K562 (cell line): ENCODE results near the gene ST6GALNAC6. TPM values are rescaled to one million over a fixed set of nuclear protein-coding genes. Genes with fewer than 3 reads are reported as not detected.

Experiments used
- ATAC-seq: fragments of 200-7000 bp; cut with Tn5 transposase; 3 replicates; pipeline ENCODE4 v1.9.1; 2020; ENCODE audit warnings: moderate library complexity
- BruUV-seq: library from RNA; stranded (reverse); fragments of 400-500 nt; replicated peaks from 2 replicates; lab custom pipeline; 2021; lab: Mats Ljungman, UMichigan
- CTCF ChIA-PET: fragments of 300-600 bp; formaldehyde crosslinking; extraction: SDS; loops from one replicate; lab custom pipeline; 2021; ENCODE audit warnings: low intra/inter-chr PET ratio; lab: Yijun Ruan, JAX
- POLR2A ChIA-PET: fragments of 300-600, 350-650 bp; sonication (Branson Sonifier 250); formaldehyde crosslinking; extraction: SDS; loops from one replicate; lab custom pipeline; 2021; ENCODE audit warnings: antibody characterized with exemption, inconsistent platforms; lab: Yijun Ruan, JAX
- DNase-seq, 4 experiments: peaks; one replicate each; pipeline versions ENCODE4 v3.0.0 to v3.0.0-alpha.2; 2011 to 2018; ENCODE audit warnings: low spot score in 3 of 4, mixed read lengths in 3 of 4; ENCODE audit errors: extremely low read depth in 1 of 4
- FAIRE-seq: peaks from 2 replicates; lab custom pipeline; 2011; peaks lifted over from hg19 to GRCh38; lab: Jason Lieb, UNC
- H2AFZ ChIP-seq: 2 replicates; pipeline ENCODE4 v1.6.0; 2011; ENCODE audit warnings: low read depth, low read length, control low read depth, inconsistent platforms
- H3K27ac ChIP-seq: fragments of 200-600 bp; 3 replicates; pipeline ENCODE4 v1.8.0; 2011; ENCODE audit warnings: low read depth, mild to moderate bottlenecking, control low read depth, inconsistent platforms, low read length, moderate library complexity, mixed read lengths; ENCODE audit errors: extremely low read depth
- H3K27me3 ChIP-seq, 2 experiments: fragments of 300-600 bp in 1 of 2; 2 replicates in 1 of 2; 3 replicates in 1 of 2; pipeline versions ENCODE4 v1.6.0 to v1.8.0; 2011; ENCODE audit warnings: inconsistent platforms in 2 of 2, low read length in 2 of 2, mild to moderate bottlenecking in 1 of 2, mixed read lengths in 1 of 2, moderate library complexity in 1 of 2; ENCODE audit not compliant: control insufficient read depth in 2 of 2, insufficient read depth in 2 of 2
- H3K36me3 ChIP-seq: fragments of 300-600 bp; 3 replicates; pipeline ENCODE4 v1.8.0; 2011; ENCODE audit warnings: mild to moderate bottlenecking, low read length, inconsistent platforms; ENCODE audit not compliant: control insufficient read depth, insufficient read depth
- H3K4me1 ChIP-seq, 2 experiments: fragments of 200-600 bp in 1 of 2; replicated peaks in 1 of 2; 2 replicates in 1 of 2; 3 replicates in 1 of 2; pipeline versions ENCODE4 v1.5.1 to v1.8.0; 2011; ENCODE audit warnings: inconsistent platforms in 2 of 2, low read length in 2 of 2, mild to moderate bottlenecking in 1 of 2, mixed read lengths in 1 of 2, moderate library complexity in 1 of 2; ENCODE audit not compliant: control insufficient read depth in 2 of 2, insufficient read depth in 2 of 2
- H3K4me2 ChIP-seq: 2 replicates; pipeline ENCODE4 v1.6.1; 2011; ENCODE audit warnings: low read length, control low read depth, inconsistent platforms, mixed read lengths; ENCODE audit not compliant: insufficient read depth
- H3K4me3 ChIP-seq: fragments of 200-600 bp; sonication (generic), shearing (Covaris generic); 2 replicates; pipeline ENCODE4 v1.5.1; 2016; ENCODE audit warnings: control low read depth, inconsistent platforms
- H3K79me2 ChIP-seq: fragments of 200-600 bp; 3 replicates; pipeline ENCODE4 v1.8.0; 2011; ENCODE audit warnings: low read length, inconsistent platforms; ENCODE audit not compliant: control insufficient read depth, insufficient read depth
- H3K9ac ChIP-seq, 2 experiments: 2 replicates each; pipeline versions ENCODE4 v1.6.0 to v1.6.1; 2011; ENCODE audit warnings: low read depth in 2 of 2, low read length in 2 of 2, control low read depth in 1 of 2, inconsistent platforms in 1 of 2, mild to moderate bottlenecking in 1 of 2, mixed read lengths in 1 of 2; ENCODE audit not compliant: insufficient read depth in 1 of 2
- H3K9me1 ChIP-seq: one replicate; pipeline ENCODE4 v1.6.0; 2011; ENCODE audit warnings: inconsistent platforms, mild to moderate bottlenecking, low read length, moderate library complexity; ENCODE audit not compliant: control insufficient read depth, insufficient read depth
- H3K9me3 ChIP-seq: replicated peaks from 2 replicates; pipeline ENCODE4 v1.5.1; 2011; ENCODE audit warnings: low read depth, low read length, inconsistent platforms; ENCODE audit not compliant: control insufficient read depth, insufficient read depth
- H4K20me1 ChIP-seq: replicated peaks from 2 replicates; pipeline ENCODE4 v1.6.1; 2011; ENCODE audit warnings: low read length, inconsistent platforms, mixed read lengths; ENCODE audit not compliant: control insufficient read depth, insufficient read depth
- FOXJ2 ChIP-seq: fragments of 200-800 bp; sonication (Bioruptor generic); IDR thresholded peaks from 2 replicates; pipeline ENCODE4 v1.6.1; 2016; ENCODE audit warnings: missing genetic modification characterization, missing compliant biosample characterization
- GTF2F1 ChIP-seq: IDR thresholded peaks from 2 replicates; pipeline ENCODE4 v1.6.1; 2011; ENCODE audit warnings: low read depth, low read length, improper control_type of control experiment
- HMGN3 ChIP-seq: IDR thresholded peaks from 2 replicates; pipeline ENCODE4 v1.6.1; 2011; ENCODE audit warnings: borderline replicate concordance, low read depth, mild to moderate bottlenecking, mixed read lengths, low read length; ENCODE audit not compliant: insufficient read length; ENCODE audit errors: extremely low read depth
- HNRNPK ChIP-seq: fragments of 200-400 bp; formaldehyde crosslinking; IDR thresholded peaks from one replicate; pipeline ENCODE4 v1.6.1; 2018; ENCODE audit warnings: mild to moderate bottlenecking, low read depth, low read length; ENCODE audit not compliant: poor library complexity, severe bottlenecking
- KAT2B ChIP-seq: IDR thresholded peaks from one replicate; pipeline ENCODE4 v1.6.1; 2012; ENCODE audit warnings: low read depth, mild to moderate bottlenecking, control low read depth, inconsistent platforms, low read length, moderate library complexity
- NR2F6 ChIP-seq: fragments of 450-650 bp; formaldehyde crosslinking; IDR thresholded peaks from 2 replicates; pipeline ENCODE4 v1.4.0; 2020; ENCODE audit warnings: mild to moderate bottlenecking
- TAF7 ChIP-seq: fragments of 450-650 bp; IDR thresholded peaks from 2 replicates; pipeline ENCODE4 v1.6.1; 2016; ENCODE audit warnings: missing genetic modification characterization, missing compliant biosample characterization
- WGBS: fragments of 100-300 bp; shearing (Covaris generic); methylation state at CpG from one replicate; pipeline ENCODE4 v1.1.6; 2016; ENCODE audit warnings: low coverage, mixed read lengths; ENCODE audit not compliant: insufficient coverage; ENCODE audit errors: missing lambda C conversion rate; 5-methylcytosine and 5-hydroxymethylcytosine counted together
- in situ Hi-C: fragments of 300-500 bp; cut with MboI; formaldehyde crosslinking; loops from 4 replicates; pipeline ENCODE4 v1.15.0; 2018; ENCODE audit warnings: inconsistent platforms, mixed read lengths
- intact Hi-C: fragments of 100-400 bp; cut with micrococcal nuclease; formaldehyde crosslinking; loops from 2 replicates; pipeline ENCODE4 v1.14.2; 2022
- polyA plus RNA-seq, 8 experiments: library from polyadenylated mRNA; depleted of rRNA in 4 of 8; stranded (reverse) in 5 of 8; unstranded in 3 of 8; fragments of >200 nt; fragmentation: Nextera tagmentation in 2 of 8; fragmentation: Illumina TruSeq in 1 of 8; extraction: Ambion mirVana in 2 of 8; extraction: Trizol in 1 of 8; gene quantifications; 2 replicates each; pipeline versions ENCODE4 v1.2.1 to v1.2.3, GENCODE V29; 2011 to 2014; ENCODE audit warnings: inconsistent platforms in 1 of 8, missing spikeins in 1 of 8
- total RNA-seq, 7 experiments: library from RNA; depleted of rRNA in 6 of 7; stranded (reverse); fragments of >200 nt in 6 of 7; fragmentation: Illumina TruSeq in 2 of 7; extraction: Trizol in 2 of 7; gene quantifications; 2 replicates each; pipeline versions ENCODE4 v1.2.1 to v1.2.3, GENCODE V29; 2011 to 2021; ENCODE audit warnings: low replicate concordance in 1 of 7
- TF ChIP-seq, protein P1 (sequence below): fragments of 450-650 bp; IDR thresholded peaks from 2 replicates; pipeline ENCODE4 v1.6.1; 2017; ENCODE audit warnings: antibody characterized with exemption
- TF ChIP-seq, protein P2 (sequence below): fragments of 250-450 bp; sonication (Bioruptor Pico); IDR thresholded peaks from 2 replicates; pipeline ENCODE4 v1.5.0; 2021
- TF ChIP-seq, protein P3 (sequence below): fragments of 450-650 bp; formaldehyde crosslinking; IDR thresholded peaks from 2 replicates; pipeline ENCODE4 v1.4.0; 2020; ENCODE audit warnings: mild to moderate bottlenecking, moderate library complexity

Gene ST6GALNAC6
- total and polyA plus RNA-seq, 9 of the 15 experiments (the other 6 are each of a cell fraction or from before 2014, with no cell fraction given): 0.13 to 23.0 (median 14.5) TPM

DNA sequence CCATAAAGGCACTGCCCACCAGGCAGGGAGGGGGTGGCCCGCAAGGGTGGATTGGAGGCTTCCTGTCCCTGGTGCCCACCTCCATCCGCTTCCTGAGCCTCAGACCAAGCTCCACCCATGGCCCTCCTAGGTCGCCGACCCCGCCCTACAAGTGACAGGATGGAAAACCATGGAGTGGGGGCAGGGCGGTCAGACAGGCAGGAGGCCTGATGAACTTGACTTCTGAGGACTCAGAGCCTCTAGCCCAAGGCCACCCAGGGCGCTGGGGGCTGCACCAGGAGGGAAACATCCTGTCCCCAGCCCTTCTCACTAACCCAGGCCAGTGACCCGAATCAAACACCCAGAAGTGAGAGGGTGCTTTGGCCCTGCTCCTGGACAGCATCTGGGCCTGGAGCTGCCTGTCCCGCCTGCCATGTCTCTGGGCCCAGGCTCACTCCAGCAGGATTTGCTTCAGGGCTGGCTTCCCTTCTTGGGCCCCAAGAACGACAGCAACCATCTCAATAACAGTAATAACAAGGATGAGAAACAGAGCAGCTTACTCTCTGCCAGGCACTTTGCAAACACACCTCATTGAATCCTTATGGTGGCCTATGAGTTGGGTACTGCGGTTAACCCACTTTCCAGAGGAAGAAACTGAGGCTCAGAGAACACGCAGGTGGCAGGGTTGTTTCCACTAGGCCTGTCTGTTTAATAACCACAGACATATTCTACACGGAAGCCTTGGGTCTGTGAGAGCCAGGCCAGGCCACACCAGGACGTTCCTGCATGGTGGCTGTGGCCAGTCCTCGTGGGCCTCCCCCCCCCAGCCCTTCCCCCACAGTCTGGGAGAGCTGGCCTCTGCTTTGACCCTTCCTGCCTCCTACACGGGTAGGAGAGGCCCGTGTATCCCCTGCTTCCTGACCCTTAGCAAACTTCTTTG is 4.4 kb upstream of the ST6GALNAC6 start:
- ChIA-PET POLR2A (interaction anchor here (0.7 to 1.1 kb wide), 6 partner anchors 8 to 216 kb away, joined by 3 to 5 read pairs (median 3); partner anchors contain the start of gene ST6GALNAC4), CTCF (interaction anchor here (0.7 kb wide), 1 partner anchor 131 kb away, joined by 4 read pairs; no protein-coding TSS in a partner anchor)
- DNase-seq (peak; percentile 78 to 97 (median 82)), ATAC-seq (peak; percentile 84), FAIRE-seq (peak; percentile 96)
- Histone ChIP-seq H3K27ac (peak overlapping the region; percentile 77), H2AFZ (peak overlapping the region; percentile 70), H3K9me1 (no peaks in the 10 kb centered on the region), H3K36me3 (peaks cover 13% of the 10 kb centered on the region; the same call in 2 of the 3 replicates), H3K4me2 (peak overlapping the region; percentile 48), H3K4me1 (peaks cover 30 to 53% of the 10 kb centered on the region in 2 experiments), H3K27me3 (no peaks in the 10 kb centered on the region), H4K20me1 (no peaks in the 10 kb centered on the region), H3K79me2 (peaks cover 4% of the 10 kb centered on the region), H3K9me3 (no peaks in the 10 kb centered on the region), H3K4me3 (no peak overlapping the region), H3K9ac (peak overlapping the region; percentile 52 to 72)
- 23% methylated on average over 16 of the region's 17 CpGs for WGBS
- no TSS peak for BruUV-seq
- intact Hi-C loops: no loop called here
- in situ Hi-C loops: loop anchor here (25.0 kb wide), 1 partner anchor 967 kb away; no protein-coding TSS in a partner anchor
- TF ChIP-seq FOXJ2 (tag) (no peak), HMGN3 (peak; percentile 39), KAT2B (no peak), GTF2F1 (no peak), TAF7 (tag) (0 out of 2 replicates have a peak, but pooled peaks have one; percentile 18), NR2F6 (CRISPR knock-in tag) (no peak), HNRNPK (no peak)
- TF ChIP-seq, protein P1, sequence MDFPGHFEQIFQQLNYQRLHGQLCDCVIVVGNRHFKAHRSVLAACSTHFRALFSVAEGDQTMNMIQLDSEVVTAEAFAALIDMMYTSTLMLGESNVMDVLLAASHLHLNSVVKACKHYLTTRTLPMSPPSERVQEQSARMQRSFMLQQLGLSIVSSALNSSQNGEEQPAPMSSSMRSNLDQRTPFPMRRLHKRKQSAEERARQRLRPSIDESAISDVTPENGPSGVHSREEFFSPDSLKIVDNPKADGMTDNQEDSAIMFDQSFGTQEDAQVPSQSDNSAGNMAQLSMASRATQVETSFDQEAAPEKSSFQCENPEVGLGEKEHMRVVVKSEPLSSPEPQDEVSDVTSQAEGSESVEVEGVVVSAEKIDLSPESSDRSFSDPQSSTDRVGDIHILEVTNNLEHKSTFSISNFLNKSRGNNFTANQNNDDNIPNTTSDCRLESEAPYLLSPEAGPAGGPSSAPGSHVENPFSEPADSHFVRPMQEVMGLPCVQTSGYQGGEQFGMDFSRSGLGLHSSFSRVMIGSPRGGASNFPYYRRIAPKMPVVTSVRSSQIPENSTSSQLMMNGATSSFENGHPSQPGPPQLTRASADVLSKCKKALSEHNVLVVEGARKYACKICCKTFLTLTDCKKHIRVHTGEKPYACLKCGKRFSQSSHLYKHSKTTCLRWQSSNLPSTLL: no peak
- TF ChIP-seq, protein P2, sequence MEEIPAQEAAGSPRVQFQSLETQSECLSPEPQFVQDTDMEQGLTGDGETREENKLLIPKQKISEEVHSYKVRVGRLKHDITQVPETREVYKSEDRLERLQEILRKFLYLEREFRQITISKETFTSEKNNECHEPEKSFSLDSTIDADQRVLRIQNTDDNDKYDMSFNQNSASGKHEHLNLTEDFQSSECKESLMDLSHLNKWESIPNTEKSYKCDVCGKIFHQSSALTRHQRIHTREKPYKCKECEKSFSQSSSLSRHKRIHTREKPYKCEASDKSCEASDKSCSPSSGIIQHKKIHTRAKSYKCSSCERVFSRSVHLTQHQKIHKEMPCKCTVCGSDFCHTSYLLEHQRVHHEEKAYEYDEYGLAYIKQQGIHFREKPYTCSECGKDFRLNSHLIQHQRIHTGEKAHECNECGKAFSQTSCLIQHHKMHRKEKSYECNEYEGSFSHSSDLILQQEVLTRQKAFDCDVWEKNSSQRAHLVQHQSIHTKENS (CRISPR knock-in tag): no peak
- TF ChIP-seq, protein P3, sequence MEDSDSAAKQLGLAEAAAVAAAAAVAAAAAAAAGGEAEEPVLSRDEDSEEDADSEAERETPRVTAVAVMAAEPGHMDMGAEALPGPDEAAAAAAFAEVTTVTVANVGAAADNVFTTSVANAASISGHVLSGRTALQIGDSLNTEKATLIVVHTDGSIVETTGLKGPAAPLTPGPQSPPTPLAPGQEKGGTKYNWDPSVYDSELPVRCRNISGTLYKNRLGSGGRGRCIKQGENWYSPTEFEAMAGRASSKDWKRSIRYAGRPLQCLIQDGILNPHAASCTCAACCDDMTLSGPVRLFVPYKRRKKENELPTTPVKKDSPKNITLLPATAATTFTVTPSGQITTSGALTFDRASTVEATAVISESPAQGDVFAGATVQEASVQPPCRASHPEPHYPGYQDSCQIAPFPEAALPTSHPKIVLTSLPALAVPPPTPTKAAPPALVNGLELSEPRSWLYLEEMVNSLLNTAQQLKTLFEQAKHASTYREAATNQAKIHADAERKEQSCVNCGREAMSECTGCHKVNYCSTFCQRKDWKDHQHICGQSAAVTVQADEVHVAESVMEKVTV (CRISPR knock-in tag): no peak
